Thyroid gland (tissue), 4 donors: ENCODE data around the gene RUNX2.
"Not testable (repeated sequence)": the region's sequence is repeated elsewhere in the genome, so short reads cannot be mapped to it uniquely, and the experiment has no call there.

ENCODE experiments used
- CTCF ChIP-seq, 6 experiments: fragments of 200-600 bp in 3 of 6; fragments of 450-650 bp in 3 of 6; sonication (generic) in 3 of 6; IDR thresholded peaks; one replicate each; pipeline ENCODE4 v1.5.1; 2016 to 2019; ENCODE audit warnings: antibody characterized with exemption in 6 of 6, mild to moderate bottlenecking in 2 of 6, inconsistent platforms in 1 of 6, moderate library complexity in 1 of 6
- POLR2A ChIP-seq, 2 donors: fragments of 450-650 bp; IDR thresholded peaks; one replicate each; pipeline ENCODE4 v1.6.1; 2017; ENCODE audit warnings: antibody characterized with exemption in 2 of 2, mild to moderate bottlenecking in 2 of 2, moderate library complexity in 1 of 2

- not testable (repeated sequence) for TF ChIP-seq CTCF, POLR2A (IDR thresholded peaks at IDR 0.05)
These were observed 232.2 kb downstream of the RUNX2 start for GRCh38 chr6:45560321-45560820.
